ENCODE data around the gene CAPN9.

- TF ChIP-seq CTCF (IDR thresholded peaks at IDR 0.05) (no peak), POLR2A (IDR thresholded peaks at IDR 0.05) (no peak), EP300 (IDR thresholded peaks at IDR 0.05) (no peak)
These were observed 89.2 kb downstream of the CAPN9 start for GRCh38 chr1:230836347-230836746.

All from tibial nerve (tissue), 4 donors.